Stimulated activated CD4-positive, alpha-beta T cell treated with anti-CD3 and anti-CD28 coated beads, Interleukin-1b, Interleukin-23, amount 100 ng/mL, for 24 hours (primary cell): ENCODE results near the gene ADAMTSL2.

Source experiments
- DNase-seq, 4 experiments: peaks; one replicate each; pipeline ENCODE4 v3.0.0-alpha.2; 2020; ENCODE audit warnings: low read depth in 4 of 4, low spot score in 1 of 4

Gene ADAMTSL2

DNA sequence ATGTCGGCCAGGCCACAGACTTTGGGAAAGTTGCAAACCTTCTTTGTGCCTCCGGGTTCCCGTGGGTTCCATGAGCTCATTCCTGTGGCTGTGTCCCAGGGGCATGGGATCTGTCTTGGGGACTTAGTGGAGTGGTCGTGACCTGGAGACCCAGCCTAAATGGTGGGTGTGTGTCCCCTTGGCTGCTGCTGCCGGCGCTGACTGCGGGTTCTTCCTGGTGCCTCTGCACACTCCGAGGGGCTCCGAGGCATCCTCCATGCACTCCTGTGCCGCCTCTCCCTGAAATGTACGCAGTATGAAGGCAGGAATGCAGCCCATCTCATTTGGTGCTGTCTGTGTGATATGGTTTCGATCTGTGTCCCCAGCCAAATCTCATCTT, 34.6 kb upstream of the ADAMTSL2 start:
- DNase-seq, result no peak

DNA sequence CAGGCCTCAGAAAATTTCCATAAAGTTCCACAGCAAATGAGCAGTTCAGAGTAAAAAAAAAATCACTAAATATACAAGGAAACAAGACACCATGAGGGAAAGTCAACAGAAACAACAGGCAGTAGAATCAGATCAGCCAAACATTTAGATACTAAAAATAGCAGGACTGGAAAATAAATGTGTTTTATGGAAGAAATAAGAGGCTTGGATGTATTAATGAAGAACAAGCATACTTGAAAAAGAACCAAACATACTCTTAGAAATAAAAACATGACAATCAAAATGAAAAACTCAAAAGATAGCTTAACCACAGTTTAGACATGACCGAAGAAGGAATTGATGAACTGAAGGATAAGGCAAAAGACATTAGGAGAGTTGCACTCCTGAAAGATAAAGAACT, 32.4 kb upstream of the ADAMTSL2 start:
- no peak for DNase-seq

DNA sequence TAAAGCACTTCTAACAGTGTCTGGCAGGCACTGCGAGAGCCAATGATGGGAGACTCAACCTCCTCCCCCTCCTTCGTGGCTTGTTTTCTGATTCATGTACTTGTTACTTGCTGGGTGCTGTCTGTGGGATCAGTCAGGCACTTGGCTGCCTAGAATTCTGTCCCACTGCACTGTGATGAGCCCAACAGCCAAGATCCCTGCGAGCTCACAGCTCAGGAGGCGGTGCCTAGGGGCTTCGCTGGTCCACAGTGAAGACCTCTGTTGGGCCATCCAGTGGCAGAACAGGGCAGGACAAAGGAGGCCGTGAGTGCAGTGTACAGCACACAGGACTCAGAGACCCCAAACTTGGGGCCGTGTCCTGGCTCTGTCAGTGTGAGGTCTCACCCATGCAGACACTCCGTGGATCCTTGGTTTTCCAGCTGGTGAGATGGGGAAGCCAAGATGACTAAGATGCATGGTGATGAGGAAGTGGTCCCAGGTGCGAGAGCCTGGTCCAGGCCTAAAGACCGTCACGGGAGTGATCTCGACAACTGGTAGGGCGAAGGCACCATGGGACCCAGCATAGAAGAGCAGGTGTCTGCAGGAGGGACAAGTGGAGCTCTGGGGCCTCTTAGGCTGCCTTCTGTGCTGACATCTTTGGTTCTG, 29.2 kb upstream of the ADAMTSL2 start:
- DNase-seq, result no peak

DNA sequence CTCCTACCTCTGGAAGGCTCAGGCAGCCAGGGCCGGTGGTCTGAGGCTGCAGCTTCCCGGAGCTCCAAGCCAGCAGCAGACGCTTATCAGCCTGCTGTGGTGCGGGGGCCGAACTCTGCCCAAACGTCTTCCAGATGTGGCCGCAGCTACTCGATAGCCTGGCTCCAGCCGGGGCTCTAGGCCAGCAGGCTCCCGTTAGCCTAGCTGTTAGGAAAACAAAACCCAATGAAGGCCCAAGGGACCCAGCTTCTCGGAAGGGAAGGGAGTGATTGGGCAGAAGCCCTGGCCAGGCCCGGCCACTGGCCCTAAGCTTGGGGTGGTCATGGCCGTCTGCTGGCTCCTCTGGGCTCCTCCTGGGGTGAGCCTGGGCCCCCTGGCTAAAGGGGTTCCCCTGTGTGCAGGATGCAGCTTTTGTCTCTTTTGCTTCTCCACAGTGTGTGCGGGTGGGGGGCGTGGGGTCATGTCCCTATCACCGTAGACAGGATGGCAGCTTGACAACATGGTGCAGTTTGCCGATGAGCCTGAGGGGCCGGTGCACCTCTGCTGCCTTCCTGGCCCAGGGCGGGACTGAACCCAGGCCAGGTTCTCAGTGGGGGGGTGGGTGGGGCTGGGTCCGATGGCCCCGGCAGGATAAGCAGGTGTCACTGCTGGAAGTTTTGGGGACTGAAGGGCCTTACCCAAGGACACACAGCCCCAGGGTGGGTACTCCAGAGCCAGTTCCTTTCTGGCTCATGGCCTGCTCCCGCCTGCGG, 28.4 kb upstream of the ADAMTSL2 start:
- DNase-seq, result no peak

DNA sequence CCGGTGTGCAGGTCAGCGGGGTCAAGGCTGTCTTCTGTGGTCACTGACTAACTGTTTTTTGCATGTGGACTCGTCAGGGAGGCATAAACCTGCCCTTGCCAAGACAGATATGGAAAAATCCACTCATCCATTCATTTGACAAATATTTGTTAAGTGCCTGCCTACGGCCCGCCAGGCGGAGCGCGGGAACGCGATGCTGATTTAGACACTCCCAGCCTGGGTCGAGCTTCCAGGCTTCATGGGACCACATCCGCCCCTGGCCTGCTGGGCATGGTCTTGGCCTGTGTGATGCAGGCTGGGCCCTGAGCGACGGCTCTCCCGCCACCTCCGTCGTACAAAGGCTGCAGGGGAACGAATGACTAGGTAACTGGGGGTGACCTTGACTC, 27.9 kb upstream of the ADAMTSL2 start:
- no peak for DNase-seq

DNA sequence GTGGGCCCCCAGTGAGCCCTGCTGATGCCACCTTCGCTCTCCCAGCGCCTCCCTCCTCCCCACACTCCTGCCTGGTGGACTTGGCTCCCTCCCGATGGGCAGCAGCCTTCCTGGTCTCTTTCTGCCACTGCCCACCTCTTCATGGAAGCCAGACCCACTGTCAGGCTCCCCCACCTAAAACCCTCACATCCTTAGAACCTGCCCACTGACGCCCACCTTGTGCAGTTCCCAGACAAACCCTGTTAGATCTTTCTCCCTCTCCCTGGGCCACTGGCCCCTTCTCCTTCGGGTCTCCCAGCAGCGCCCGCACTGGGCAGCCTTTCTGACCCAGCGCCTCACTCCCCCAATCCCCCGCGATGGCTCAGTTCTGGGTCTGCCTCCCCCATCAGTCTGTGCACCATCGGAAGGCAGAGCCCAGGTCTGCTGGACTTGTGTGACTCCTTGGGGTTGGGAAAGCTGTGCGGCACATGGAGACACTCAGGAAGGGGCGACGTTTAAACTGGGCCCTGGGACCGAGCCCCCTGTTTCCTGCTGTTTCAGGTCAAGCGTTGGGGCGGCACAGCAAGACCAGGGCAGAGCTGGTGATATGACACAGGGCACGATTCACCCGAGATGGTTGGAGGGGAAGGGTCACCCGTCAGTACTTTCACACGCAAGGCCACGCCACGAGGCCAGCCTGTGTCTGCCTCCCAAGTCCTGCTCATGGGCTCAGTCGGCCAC, 27.1 kb upstream of the ADAMTSL2 start:
- DNase-seq, result no peak

DNA sequence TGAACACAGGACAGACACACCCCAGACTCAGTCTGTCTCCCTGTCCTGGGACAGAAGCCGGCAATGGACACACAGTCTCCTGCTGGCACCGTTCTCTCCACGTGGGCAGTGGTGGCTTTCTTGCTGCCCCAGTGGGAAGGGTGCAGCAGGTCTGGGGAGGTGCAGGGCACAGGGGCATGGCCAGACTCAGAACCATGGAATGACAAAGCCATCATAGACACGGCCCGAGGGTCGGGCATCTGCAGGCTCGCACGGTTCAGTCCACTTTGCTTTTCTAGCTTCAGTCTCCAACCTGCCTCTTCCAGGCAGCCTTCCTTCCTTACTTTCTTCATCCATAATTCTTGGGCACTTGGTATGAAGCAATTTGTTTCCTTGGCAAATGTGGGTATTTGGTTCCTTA, 26.5 kb upstream of the ADAMTSL2 start:
- no peak for DNase-seq

DNA sequence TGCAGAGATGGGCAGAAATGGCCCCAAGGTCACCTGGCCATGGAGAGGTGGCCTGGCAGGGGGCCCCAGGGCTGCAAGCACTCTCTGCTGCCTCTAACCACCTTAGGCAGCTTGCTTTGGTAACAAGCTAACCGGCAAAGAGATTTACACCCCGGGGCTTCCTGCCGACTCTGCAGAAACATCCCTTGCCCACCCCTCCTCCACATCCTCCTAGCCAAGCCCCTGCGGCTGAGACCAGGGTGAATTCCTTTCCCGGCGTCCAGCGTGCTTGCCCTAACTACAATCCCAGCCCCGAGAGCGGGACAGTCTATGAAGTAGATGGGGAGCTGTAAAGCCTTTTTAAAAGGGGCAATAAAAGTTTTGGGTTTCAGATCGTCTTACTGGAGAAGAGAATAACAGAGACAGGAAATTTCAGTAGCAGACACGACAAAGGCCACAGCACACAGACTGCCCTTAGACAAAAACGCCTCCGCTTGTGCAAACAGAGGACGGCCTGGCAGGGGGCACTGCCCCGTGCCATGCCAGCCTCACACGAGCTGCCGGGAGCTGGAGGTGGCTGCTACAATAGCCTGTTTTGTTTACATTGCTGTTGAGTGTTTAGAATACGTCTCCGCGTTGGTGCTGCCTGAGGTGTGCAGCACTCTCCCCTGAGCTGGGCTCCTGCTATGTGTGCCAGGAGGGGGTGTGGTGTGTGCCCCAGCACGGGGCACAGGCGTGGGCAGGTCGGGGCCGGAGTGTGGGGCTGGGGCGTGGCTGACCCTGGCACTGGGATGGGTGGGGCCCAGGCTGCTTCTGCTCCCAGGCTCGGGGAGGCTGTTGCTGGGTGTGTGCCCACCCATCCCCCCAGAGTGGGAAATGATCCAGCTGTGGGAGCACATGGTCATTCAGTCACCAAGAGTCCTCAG, 25.1 kb upstream of the ADAMTSL2 start:
- DNase-seq, result no peak

DNA sequence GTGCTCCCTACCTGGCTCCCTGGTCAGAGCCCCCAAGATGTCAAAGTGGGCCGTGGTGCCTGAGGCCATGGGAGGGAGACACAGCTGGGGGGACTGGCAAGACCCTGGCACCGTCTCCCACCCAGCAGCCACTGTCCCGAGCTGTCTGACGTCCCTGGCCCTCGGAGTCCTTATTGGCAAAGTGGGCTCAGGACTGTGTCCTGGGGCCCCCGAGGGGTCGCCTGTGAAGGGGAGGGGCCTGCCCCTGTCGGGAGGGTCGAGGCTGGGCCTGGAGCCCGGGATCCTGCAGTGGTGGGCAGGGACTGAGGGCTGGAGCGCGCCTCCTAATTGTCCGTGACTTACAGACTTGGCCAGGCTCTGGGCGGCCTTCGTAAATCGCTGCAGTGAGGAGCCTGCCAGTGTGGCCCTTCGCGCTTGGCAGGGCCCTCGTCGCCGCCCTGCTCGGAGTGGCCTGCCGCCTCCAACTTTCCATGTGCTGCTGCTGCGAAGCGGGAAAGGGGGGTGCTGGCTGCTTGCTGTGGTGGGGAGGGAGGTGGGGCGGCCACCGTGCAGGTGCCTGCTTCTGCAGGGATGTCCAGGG, 23.5 kb upstream of the ADAMTSL2 start:
- DNase-seq, result no peak

DNA sequence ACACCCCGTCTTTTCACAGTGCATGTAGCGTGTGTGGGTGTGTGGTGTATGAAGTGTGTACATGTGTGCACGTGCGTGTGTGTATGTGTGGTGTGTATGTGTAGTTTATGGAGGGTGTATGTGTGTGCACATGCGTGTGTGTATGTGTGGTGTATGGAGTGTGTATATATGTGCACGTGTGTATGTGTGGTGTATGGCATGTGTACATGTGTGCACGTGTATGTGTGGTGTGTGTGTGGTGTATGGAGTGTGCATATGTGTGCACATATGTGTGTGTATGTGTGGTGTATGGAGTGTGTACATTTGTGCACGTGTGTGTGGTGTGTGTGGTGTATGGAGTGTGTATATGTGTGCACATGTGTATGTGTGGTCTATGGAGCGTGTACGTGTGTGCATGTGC, 22.9 kb upstream of the ADAMTSL2 start:
- no peak for DNase-seq

DNA sequence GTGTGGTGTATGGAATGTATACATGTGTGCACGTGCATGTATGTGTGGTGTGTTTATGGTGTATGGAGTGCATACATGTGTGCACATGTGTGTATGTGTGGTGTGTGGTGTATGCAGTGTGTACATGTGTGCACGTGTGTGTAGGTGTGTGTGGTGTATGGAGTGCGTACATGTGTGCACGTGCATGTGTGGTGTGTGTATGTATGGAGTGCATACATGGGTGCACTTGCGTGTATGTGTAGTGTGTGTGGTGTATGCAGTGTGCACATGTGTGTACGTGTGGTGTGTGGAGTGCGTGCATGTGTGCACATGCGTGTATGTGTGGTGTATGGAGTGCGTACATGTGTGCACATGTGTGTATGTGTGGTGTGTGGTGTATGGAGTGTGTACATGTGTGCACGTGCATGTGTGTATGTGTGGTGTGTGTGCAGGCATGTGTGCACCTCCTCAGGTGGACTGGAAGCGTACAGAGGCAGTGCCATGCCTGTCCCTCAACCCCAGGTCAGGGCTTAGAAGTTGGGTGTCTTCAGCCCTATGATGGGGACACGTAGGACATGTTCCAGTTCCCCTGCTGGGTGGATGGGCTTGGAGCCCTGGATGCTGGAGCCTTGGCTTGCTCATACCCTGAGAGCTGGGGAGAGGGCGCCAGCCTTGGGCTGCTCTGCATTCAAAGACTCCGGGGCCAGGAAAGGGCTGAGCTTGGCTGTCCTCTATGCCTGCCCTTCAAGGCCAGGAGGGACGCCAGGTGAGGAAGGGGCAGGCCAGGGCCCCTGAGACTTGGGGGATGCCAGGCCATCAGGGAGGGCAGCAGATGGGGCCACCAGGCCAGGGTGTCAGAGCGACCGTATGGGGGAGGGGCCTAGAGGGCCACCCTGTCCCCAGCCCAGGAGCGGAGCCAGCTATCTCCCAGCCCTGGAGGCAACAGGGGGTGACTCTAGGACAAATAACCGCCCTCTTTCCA, 22.0 kb upstream of the ADAMTSL2 start:
- DNase-seq, result no peak

DNA sequence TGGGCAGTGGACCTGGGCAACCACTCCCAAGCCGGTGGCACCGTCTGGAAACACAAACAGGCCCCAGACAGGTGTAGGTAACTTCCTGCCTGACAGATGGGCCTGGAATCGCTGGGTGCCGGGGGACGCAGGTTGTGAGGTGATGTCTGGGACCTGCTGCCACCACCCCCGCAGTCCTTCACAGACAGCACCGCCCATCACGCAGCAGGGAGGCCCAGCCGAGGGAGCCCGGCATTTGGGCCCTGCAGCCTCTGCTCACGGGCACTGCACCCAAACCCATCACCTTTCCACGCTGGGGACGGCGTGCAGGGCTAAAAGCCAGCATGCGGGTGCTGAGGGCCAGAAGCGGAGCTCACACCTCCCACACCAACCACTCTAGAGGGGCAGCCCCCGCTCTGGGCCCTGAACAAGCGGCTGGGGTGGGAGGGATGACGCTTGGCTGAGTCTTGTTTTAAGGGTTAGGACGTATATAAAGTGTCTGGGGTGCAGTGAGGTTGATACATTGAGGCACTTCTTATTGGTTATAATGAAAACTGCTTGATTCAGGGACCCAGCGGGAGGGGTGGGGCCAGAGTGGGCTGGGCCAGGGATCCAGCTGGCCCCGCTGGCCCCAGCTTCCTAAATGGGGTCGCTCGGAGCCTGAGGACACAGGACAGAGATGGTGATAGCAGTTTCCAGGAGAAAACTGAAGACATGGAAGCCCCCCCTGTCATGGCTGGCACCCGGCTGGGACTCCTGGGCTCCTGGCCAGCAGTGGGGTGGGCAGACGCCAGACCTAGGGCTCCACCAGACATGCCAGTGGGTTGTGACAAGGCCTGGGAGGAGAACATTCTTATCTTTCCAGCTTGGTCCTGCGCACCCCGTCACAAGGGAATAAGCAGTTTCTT, 21.0 kb upstream of the ADAMTSL2 start:
- no peak for DNase-seq

DNA sequence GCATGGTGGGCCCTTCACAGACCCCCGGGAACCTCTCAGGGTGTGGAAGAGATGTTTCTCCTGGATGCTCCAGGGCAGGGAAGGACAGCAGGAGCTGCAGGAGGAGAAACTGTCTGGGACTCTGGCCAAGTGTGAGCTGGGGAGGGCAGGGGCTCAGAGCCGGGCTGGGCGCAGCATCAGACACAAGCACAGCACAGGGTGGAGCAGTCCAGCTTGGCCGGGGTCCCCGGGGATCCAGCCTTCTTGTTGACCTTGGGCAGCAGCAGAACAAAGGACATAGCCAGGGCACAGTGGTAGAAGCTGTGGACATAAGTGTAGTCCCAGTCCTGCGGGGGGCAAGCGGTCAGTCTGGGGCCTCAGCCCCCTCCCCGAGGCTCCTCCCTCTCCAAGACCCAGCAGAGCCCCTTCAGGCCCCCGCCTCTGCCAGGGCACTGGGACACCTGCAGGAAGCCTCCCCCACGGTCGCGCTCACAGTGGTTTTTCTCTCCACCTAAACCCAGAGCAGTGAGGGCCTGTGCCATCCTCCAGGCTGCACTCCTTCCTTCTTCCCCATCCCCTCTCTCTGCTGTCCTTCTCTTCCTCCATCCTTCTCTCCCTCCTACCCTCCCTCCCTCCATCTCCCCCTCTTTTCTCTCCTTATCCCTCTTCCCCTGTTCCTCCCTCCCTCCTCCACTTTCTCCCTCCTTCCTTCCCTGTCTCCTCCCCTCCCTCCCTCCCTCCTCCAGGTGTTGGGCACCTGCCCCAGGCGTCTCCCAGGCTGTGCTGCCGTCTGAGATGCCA, 19.9 kb upstream of the ADAMTSL2 start:
- DNase-seq, result no peak

DNA sequence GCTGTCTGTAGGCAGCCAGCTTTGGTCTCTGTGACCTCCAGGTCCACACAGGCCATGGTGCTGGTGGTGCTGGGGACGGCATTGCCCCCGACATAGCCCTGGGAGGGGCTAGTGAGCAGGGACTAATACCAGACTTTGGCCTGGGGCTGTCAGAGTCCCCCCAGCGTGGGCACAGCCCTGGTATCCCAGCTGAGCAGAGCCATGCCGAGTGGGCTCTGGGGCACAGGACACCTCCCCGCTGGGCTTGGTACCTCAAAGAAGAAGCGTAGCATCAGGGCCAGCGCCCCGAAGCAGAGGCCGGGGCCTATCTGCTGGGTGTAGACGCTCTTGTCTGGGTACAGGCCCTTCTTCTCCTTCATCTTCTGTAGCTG, 19.3 kb upstream of the ADAMTSL2 start:
- no peak for DNase-seq

DNA sequence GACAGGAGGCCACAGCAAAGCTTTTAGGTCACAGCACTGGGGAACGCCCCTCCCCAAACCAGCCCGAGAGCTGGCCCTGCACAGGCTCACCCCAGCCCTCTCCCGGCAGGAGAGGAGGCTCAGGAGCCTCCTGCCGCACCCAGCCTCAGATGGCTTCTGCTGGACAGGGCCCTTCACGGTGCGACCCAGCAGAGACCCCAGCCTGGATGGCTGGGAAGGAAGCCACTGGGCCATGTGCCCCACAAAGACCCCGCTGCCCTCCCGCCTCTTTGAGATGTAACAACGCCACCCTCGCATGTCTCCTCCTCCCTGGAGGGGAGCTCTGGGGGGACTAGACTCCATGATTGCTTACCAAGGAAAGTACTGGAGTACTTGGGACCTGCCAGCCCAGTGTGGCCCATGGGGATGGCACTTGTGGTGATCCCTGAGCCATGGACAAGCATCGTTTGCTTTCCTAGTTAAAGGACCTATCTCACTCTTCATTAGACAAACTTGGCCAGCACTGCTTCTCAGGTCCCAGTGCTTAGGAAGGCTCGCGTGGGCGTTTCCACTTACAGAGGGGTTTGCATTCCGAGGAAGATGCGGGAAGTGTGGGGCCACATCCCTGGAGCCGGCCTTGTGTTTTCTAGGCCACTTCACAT, 18.8 kb upstream of the ADAMTSL2 start:
- DNase-seq, result no peak

DNA sequence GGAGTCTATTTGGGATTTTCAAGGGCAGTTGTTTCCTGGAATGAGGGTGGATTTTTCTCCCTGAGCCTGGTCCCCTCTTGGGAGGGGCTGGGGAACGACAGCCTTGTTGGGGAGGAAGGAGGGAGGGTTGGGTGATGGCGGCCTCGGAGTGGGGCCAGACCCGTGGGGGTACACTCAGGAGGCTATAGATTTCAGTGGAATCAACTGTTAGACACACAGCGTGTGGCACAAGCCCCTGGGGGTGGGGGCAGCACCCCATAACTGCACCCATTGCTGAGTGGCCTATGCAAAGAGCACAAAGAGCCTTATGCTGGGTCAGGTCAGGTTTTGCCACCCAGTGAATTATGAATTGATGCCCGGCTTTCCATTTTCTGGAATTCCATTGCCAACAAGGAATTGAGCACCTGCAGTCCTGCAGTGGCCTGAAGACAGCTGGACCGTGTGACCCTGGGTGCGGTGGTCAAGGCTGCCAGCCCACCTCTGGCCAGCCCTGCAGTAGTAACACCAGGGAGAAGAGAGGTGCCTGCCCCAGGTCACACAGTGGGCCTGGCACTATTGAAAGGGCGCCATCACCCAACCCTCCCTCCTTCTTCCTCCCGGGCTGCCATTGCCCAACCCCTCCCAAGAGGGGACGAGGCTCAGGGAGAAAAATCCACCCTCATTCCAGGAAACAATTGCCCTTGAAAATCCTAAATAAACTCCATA, 18.1 kb upstream of the ADAMTSL2 start:
- no peak for DNase-seq

DNA sequence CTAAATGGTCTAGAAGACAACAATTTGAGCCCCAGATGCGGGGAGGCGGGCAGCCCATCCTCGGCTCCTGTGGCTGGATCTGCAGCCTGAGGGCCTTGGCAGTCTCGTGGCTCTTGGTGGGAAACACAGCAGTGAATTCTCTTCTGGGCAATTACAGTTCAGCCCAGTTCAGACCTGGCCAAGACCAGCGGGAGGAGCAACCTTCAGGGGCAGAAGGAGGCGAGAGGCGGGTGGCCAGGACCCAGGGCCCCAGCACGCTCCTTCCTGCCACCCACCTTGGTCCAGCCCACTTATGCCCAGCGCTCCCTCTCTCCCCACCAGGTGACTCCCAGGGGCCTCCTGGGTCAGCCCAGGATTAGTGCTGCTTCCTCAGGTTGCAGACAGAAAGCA, 17.5 kb upstream of the ADAMTSL2 start:
- DNase-seq, result no peak
